LNCaP clone FGC (cell line): ENCODE data around the gene MYL11.

Experiments
- DNase-seq: peaks from one replicate; pipeline ENCODE4 v3.0.0-alpha.2; 2011; ENCODE audit warnings: low read depth
- H3K4me3 ChIP-seq: 2 replicates; pipeline ENCODE4 v1.5.1; 2011; ENCODE audit warnings: mild to moderate bottlenecking, low read depth, low read length, control low read depth
- TF ChIP-seq, protein P1 (sequence below): IDR thresholded peaks from 2 replicates; pipeline ENCODE4 v1.5.1; 2012; ENCODE audit warnings: mild to moderate bottlenecking; ENCODE audit not compliant: control insufficient read depth, insufficient read depth; ENCODE audit errors: extremely low read depth

MYL11 gene

GRCh38 chr16:30351586-30352419, 22.8 kb upstream of the MYL11 start:
- DNase-seq = peak; percentile 75
- H3K4me3 ChIP-seq = no peak overlapping the region
- TF ChIP-seq, protein P1, sequence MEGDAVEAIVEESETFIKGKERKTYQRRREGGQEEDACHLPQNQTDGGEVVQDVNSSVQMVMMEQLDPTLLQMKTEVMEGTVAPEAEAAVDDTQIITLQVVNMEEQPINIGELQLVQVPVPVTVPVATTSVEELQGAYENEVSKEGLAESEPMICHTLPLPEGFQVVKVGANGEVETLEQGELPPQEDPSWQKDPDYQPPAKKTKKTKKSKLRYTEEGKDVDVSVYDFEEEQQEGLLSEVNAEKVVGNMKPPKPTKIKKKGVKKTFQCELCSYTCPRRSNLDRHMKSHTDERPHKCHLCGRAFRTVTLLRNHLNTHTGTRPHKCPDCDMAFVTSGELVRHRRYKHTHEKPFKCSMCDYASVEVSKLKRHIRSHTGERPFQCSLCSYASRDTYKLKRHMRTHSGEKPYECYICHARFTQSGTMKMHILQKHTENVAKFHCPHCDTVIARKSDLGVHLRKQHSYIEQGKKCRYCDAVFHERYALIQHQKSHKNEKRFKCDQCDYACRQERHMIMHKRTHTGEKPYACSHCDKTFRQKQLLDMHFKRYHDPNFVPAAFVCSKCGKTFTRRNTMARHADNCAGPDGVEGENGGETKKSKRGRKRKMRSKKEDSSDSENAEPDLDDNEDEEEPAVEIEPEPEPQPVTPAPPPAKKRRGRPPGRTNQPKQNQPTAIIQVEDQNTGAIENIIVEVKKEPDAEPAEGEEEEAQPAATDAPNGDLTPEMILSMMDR = no peak

DNA sequence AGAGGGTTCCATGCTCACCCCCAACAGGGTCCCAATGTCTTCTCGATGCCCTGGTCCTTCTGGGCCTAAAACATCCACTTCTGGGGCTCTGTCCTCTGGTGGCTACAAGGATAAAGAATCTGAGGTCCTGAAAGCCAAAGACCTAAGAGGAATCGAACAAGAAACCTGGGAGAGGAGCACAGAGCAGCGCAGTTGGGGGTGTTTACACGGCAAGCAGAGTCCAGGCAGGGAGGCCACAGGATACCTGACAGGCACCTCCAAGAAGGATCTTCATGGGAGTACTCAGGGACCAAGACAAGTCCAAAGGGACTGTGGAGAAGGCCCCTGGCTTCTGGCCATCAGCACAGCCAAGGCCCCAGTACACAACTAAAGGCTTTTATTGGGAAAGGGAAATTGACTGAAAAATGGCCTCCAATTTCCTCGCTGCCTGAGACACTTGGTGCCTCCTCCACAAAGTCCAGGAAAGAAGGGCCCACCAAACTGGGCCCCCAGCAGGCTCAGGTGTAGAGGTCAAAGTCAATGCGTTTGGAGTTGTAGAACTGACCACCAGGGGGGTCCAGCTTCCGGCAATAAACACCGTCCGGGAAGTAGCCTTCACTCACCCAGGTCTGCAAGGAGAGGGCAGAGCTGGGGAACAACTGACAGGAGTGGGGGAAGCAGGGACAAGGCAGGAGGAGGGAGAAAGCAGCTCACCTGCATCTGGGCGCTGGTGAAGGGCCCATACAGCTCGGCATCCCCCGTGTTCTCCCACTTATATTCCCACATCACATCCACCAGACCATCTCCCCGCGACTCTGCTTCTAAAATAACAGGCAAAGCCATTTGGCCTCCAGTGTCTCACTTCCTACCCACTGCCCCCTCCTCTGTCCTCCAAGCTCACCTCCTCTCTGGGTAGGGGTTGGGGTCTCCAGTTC, 21.9 kb upstream of the MYL11 start:
- H3K4me3 ChIP-seq = no peak overlapping the region
- TF ChIP-seq, protein P1 = no peak
- DNase-seq = no peak

- no peak for DNase-seq
- H3K4me3 ChIP-seq = peak overlapping the region; percentile 99
- TF ChIP-seq, protein P1 = no peak
Measured at GRCh38 chr16:30353438-30354129, 21.0 kb upstream of the MYL11 start.

DNA sequence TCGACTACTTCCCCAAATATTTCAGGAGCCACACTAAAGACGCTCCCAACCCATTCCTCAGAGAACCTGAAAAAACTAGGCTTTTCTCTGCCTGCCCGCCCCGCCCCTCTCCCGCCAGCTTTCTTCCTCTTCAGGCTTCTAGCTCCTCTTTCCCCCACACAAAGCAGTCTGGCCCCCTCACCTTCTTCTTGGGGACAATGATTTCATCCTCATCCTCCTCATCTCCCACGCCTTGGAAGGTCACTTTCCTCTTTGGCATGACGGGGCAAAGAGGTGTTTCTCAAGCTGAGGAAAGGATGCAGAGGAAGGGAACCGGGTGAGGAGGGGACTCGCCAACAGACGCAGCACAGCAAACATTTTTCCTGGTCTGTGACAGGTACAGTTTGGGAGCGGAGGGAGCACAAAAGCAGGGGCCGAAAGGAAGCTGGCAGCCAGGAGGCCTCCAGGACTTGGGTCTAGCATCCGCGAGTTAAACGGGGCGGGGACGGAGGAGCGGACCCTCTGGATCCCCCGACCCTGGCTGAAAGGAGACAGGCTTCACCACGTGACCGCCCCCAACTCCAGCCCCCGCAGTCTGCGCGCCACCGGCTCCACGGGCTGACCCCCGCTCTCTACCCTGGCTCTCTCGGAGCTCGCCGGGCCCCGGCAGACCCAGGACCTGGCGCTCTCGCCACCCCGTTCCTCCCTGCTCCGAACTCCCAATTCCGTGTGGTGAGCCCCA, 20.0 kb upstream of the MYL11 start:
- TF ChIP-seq, protein P1 = no peak
- peak overlapping the region; percentile 99 for H3K4me3 ChIP-seq
- no peak for DNase-seq

- peak; percentile 99 for DNase-seq
- H3K4me3 ChIP-seq = peak within 1 kb of the TSS; percentile 99
- TF ChIP-seq, protein P1 = 0 out of 2 replicates have a peak, but pooled peaks have one; percentile 4
Measured at GRCh38 chr16:30355144-30355953, 19.3 kb upstream of the MYL11 start, which contains the start of gene CD2BP2. TSS of gene CD2BP2 (minus strand) at chr16:30355308. CDS start at chr16:30354681, 627 bp downstream.

- no peak for DNase-seq
- peak overlapping the region; percentile 99 for H3K4me3 ChIP-seq
- TF ChIP-seq, protein P1 = no peak
Measured at GRCh38 chr16:30355954-30356308, 18.7 kb upstream of the MYL11 start.
